ENCODE results near the gene GPC5.
"Not testable (repeated sequence)": the region's sequence is repeated elsewhere in the genome, so short reads cannot be mapped to it uniquely, and the experiment has no call there.

The GPC5 gene

GRCh38 chr13:91767651-91768050 lies 369.2 kb downstream of the GPC5 start:
- H3K27me3 Mint-ChIP-seq, result no peaks in the 10 kb centered on the region
- no peaks in the 10 kb centered on the region for H3K36me3 Mint-ChIP-seq (ENCODE audit: low read depth)
- no peak overlapping the region for H3K27ac Mint-ChIP-seq

GRCh38 chr13:91768746-91769145 lies 370.3 kb downstream of the GPC5 start:
- H3K9me3 Mint-ChIP-seq, result no peaks in the 10 kb centered on the region
- H3K36me3 Mint-ChIP-seq (ENCODE audit: low read depth), result no peaks in the 10 kb centered on the region
- no peak overlapping the region for H3K27ac Mint-ChIP-seq
- H3K4me3 Mint-ChIP-seq, result no peak overlapping the region
- no peaks in the 10 kb centered on the region for H3K27me3 Mint-ChIP-seq
- no peaks in the 10 kb centered on the region for H3K4me1 Mint-ChIP-seq (ENCODE audit: low read depth)

More at GRCh38 chr13:91767651-91768050, 369.2 kb downstream of the GPC5 start:
- Mint-ChIP-seq H3K4me3 (no peak overlapping the region), H3K9me3 (no peaks in the 10 kb centered on the region), H3K4me1 (ENCODE audit: low read depth) (no peaks in the 10 kb centered on the region)

- Mint-ChIP-seq H3K9me3 (no peaks in the 10 kb centered on the region), H3K4me1 (ENCODE audit: low read depth) (no peaks in the 10 kb centered on the region), H3K27me3 (no peaks in the 10 kb centered on the region), H3K4me3 (no peak overlapping the region), H3K36me3 (ENCODE audit: low read depth) (no peaks in the 10 kb centered on the region), H3K27ac (no peak overlapping the region)
These were observed 372.8 kb downstream of the GPC5 start for GRCh38 chr13:91771229-91771628.

GRCh38 chr13:91773591-91774227 lies 375.3 kb downstream of the GPC5 start:
- Mint-ChIP-seq H3K36me3 (ENCODE audit: low read depth) (no peaks in the 10 kb centered on the region), H3K4me1 (ENCODE audit: low read depth) (no peaks in the 10 kb centered on the region), H3K27me3 (no peaks in the 10 kb centered on the region), H3K27ac (no peak overlapping the region), H3K9me3 (no peaks in the 10 kb centered on the region), H3K4me3 (no peak overlapping the region)

GRCh38 chr13:91774397-91774796 lies 376.0 kb downstream of the GPC5 start:
- Mint-ChIP-seq H3K27ac (no peak overlapping the region), H3K36me3 (ENCODE audit: low read depth) (no peaks in the 10 kb centered on the region), H3K9me3 (no peaks in the 10 kb centered on the region)

GRCh38 chr13:91776611-91777193 lies 378.3 kb downstream of the GPC5 start:
- no peaks in the 10 kb centered on the region for H3K9me3 Mint-ChIP-seq
- H3K27ac Mint-ChIP-seq, result no peak overlapping the region
- no peaks in the 10 kb centered on the region for H3K36me3 Mint-ChIP-seq (ENCODE audit: low read depth)
- H3K4me3 Mint-ChIP-seq, result no peak overlapping the region
- no peaks in the 10 kb centered on the region for H3K4me1 Mint-ChIP-seq (ENCODE audit: low read depth)
- H3K27me3 Mint-ChIP-seq, result no peaks in the 10 kb centered on the region

More at GRCh38 chr13:91774397-91774796, 376.0 kb downstream of the GPC5 start:
- Mint-ChIP-seq H3K4me3 (no peak overlapping the region), H3K4me1 (ENCODE audit: low read depth) (no peaks in the 10 kb centered on the region), H3K27me3 (no peaks in the 10 kb centered on the region)

GRCh38 chr13:91778123-91778522 lies 379.7 kb downstream of the GPC5 start:
- no peak overlapping the region for H3K27ac Mint-ChIP-seq
- no peak overlapping the region for H3K4me3 Mint-ChIP-seq
- H3K4me1 Mint-ChIP-seq (ENCODE audit: low read depth), result no peaks in the 10 kb centered on the region
- H3K9me3 Mint-ChIP-seq, result no peaks in the 10 kb centered on the region
- no peaks in the 10 kb centered on the region for H3K27me3 Mint-ChIP-seq
- H3K36me3 Mint-ChIP-seq (ENCODE audit: low read depth), result no peaks in the 10 kb centered on the region

- not testable (repeated sequence) for H3K9me3 Mint-ChIP-seq; H3K4me3 Mint-ChIP-seq; H3K36me3 Mint-ChIP-seq (ENCODE audit: low read depth); H3K4me1 Mint-ChIP-seq (ENCODE audit: low read depth); H3K27ac Mint-ChIP-seq; H3K27me3 Mint-ChIP-seq
These were observed 383.7 kb downstream of the GPC5 start for GRCh38 chr13:91781982-91782691.

- no peaks in the 10 kb centered on the region for H3K27me3 Mint-ChIP-seq
- no peaks in the 10 kb centered on the region for H3K4me1 Mint-ChIP-seq (ENCODE audit: low read depth)
- H3K9me3 Mint-ChIP-seq, result no peaks in the 10 kb centered on the region
- no peak overlapping the region for H3K4me3 Mint-ChIP-seq
- H3K36me3 Mint-ChIP-seq (ENCODE audit: low read depth), result no peaks in the 10 kb centered on the region
- no peak overlapping the region for H3K27ac Mint-ChIP-seq
These were observed 387.2 kb downstream of the GPC5 start for GRCh38 chr13:91785431-91786119.

- Mint-ChIP-seq H3K36me3 (ENCODE audit: low read depth) (no peaks in the 10 kb centered on the region), H3K9me3 (no peaks in the 10 kb centered on the region), H3K27ac (no peak overlapping the region), H3K4me1 (ENCODE audit: low read depth) (no peaks in the 10 kb centered on the region), H3K27me3 (no peaks in the 10 kb centered on the region), H3K4me3 (no peak overlapping the region)
These were observed 393.6 kb downstream of the GPC5 start for GRCh38 chr13:91792054-91792453.

GRCh38 chr13:91797567-91797966 lies 399.1 kb downstream of the GPC5 start:
- Mint-ChIP-seq H3K9me3 (peaks cover 5% of the 10 kb centered on the region), H3K4me1 (ENCODE audit: low read depth) (no peaks in the 10 kb centered on the region), H3K27me3 (no peaks in the 10 kb centered on the region), H3K4me3 (no peak overlapping the region), H3K36me3 (ENCODE audit: low read depth) (no peaks in the 10 kb centered on the region), H3K27ac (no peak overlapping the region)

- not testable (repeated sequence) for H3K27me3 Mint-ChIP-seq; H3K27ac Mint-ChIP-seq; H3K36me3 Mint-ChIP-seq (ENCODE audit: low read depth); H3K9me3 Mint-ChIP-seq; H3K4me1 Mint-ChIP-seq (ENCODE audit: low read depth); H3K4me3 Mint-ChIP-seq
These were observed 399.9 kb downstream of the GPC5 start for GRCh38 chr13:91798338-91798737.

GRCh38 chr13:91801772-91802171 lies 403.4 kb downstream of the GPC5 start:
- not testable (repeated sequence) for H3K4me1 Mint-ChIP-seq (ENCODE audit: low read depth); H3K27ac Mint-ChIP-seq; H3K36me3 Mint-ChIP-seq (ENCODE audit: low read depth); H3K27me3 Mint-ChIP-seq; H3K4me3 Mint-ChIP-seq; H3K9me3 Mint-ChIP-seq

- Mint-ChIP-seq H3K27ac (no peak overlapping the region), H3K27me3 (no peaks in the 10 kb centered on the region), H3K4me1 (ENCODE audit: low read depth) (no peaks in the 10 kb centered on the region), H3K4me3 (no peak overlapping the region), H3K36me3 (ENCODE audit: low read depth) (no peaks in the 10 kb centered on the region), H3K9me3 (peaks cover 5% of the 10 kb centered on the region)
These were observed 404.5 kb downstream of the GPC5 start for GRCh38 chr13:91802957-91803356.

- no peaks in the 10 kb centered on the region for H3K36me3 Mint-ChIP-seq (ENCODE audit: low read depth)
- H3K4me1 Mint-ChIP-seq (ENCODE audit: low read depth), result no peaks in the 10 kb centered on the region
- no peaks in the 10 kb centered on the region for H3K9me3 Mint-ChIP-seq
- no peaks in the 10 kb centered on the region for H3K27me3 Mint-ChIP-seq
- no peak overlapping the region for H3K27ac Mint-ChIP-seq
- H3K4me3 Mint-ChIP-seq, result no peak overlapping the region
These were observed 406.3 kb downstream of the GPC5 start for GRCh38 chr13:91804724-91805123.
